Effector memory CD4-positive, alpha-beta T cell (primary cell): ENCODE measurements around the gene MED13.

Experiments
- DNase-seq, 3 donors: peaks; one replicate each; pipeline ENCODE4 v3.0.0-alpha.2; 2020
- H3K27ac ChIP-seq: 2 replicates; pipeline ENCODE4 v1.7.0; 2013; ENCODE audit warnings: mild to moderate bottlenecking, low read length, moderate library complexity; ENCODE audit not compliant: insufficient read depth, poor library complexity, severe bottlenecking
- H3K27me3 ChIP-seq: replicated peaks from 2 replicates; pipeline ENCODE4 v1.7.0; 2013; ENCODE audit warnings: mild to moderate bottlenecking, low read length; ENCODE audit not compliant: insufficient read depth, control insufficient read depth, poor library complexity, severe bottlenecking
- H3K36me3 ChIP-seq: 2 replicates; pipeline ENCODE4 v1.7.0; 2013; ENCODE audit warnings: mild to moderate bottlenecking, low read length, moderate library complexity; ENCODE audit not compliant: control insufficient read depth, insufficient read depth
- H3K4me1 ChIP-seq: 2 replicates; pipeline ENCODE4 v1.7.0; 2013; ENCODE audit warnings: low read length, mild to moderate bottlenecking; ENCODE audit not compliant: control insufficient read depth, insufficient read depth, poor library complexity, severe bottlenecking
- H3K4me3 ChIP-seq: 2 replicates; pipeline ENCODE4 v1.7.0; 2013; ENCODE audit warnings: low read length, low read depth, mild to moderate bottlenecking; ENCODE audit not compliant: insufficient read depth, poor library complexity, severe bottlenecking
- H3K9me3 ChIP-seq: 2 replicates; pipeline ENCODE4 v1.7.0; 2013; ENCODE audit warnings: mild to moderate bottlenecking, low read length, moderate library complexity; ENCODE audit not compliant: control insufficient read depth

The MED13 gene

GRCh38 chr17:62062302-62062701, 2.8 kb downstream of the MED13 start:
- Histone ChIP-seq H3K9me3 (no peaks in the 10 kb centered on the region), H3K36me3 (no peaks in the 10 kb centered on the region), H3K27ac (no peak overlapping the region), H3K4me3 (no peak overlapping the region), H3K27me3 (no peaks in the 10 kb centered on the region), H3K4me1 (no peaks in the 10 kb centered on the region)
- DNase-seq = no peak

- no peak for DNase-seq
- no peak overlapping the region for H3K4me3 ChIP-seq
- no peaks in the 10 kb centered on the region for H3K9me3 ChIP-seq
- no peaks in the 10 kb centered on the region for H3K4me1 ChIP-seq
- no peak overlapping the region for H3K27ac ChIP-seq
- H3K36me3 ChIP-seq = peaks cover 12% of the 10 kb centered on the region
- H3K27me3 ChIP-seq = no peaks in the 10 kb centered on the region
These were observed 5.7 kb downstream of the MED13 start for GRCh38 chr17:62059414-62059813.

GRCh38 chr17:62058611-62059010, 6.5 kb downstream of the MED13 start:
- Histone ChIP-seq H3K27me3 (no peaks in the 10 kb centered on the region), H3K4me3 (no peak overlapping the region), H3K9me3 (no peaks in the 10 kb centered on the region), H3K36me3 (peaks cover 12% of the 10 kb centered on the region), H3K27ac (no peak overlapping the region), H3K4me1 (no peaks in the 10 kb centered on the region)
- DNase-seq = no peak

- H3K27me3 ChIP-seq = no peaks in the 10 kb centered on the region
These were observed 7.4 kb downstream of the MED13 start for GRCh38 chr17:62057696-62058095.

GRCh38 chr17:62052765-62053338, 12.2 kb downstream of the MED13 start:
- Histone ChIP-seq H3K4me1 (no peaks in the 10 kb centered on the region), H3K4me3 (no peak overlapping the region), H3K36me3 (peaks cover 31% of the 10 kb centered on the region), H3K27me3 (no peaks in the 10 kb centered on the region), H3K27ac (no peak overlapping the region), H3K9me3 (no peaks in the 10 kb centered on the region)
- no peak for DNase-seq

More at GRCh38 chr17:62057696-62058095, 7.4 kb downstream of the MED13 start:
- no peak overlapping the region for H3K27ac ChIP-seq
- no peak for DNase-seq
- H3K36me3 ChIP-seq = peaks cover 12% of the 10 kb centered on the region
- no peak overlapping the region for H3K4me3 ChIP-seq
- no peaks in the 10 kb centered on the region for H3K9me3 ChIP-seq
- no peaks in the 10 kb centered on the region for H3K4me1 ChIP-seq

- Histone ChIP-seq H3K9me3 (no peaks in the 10 kb centered on the region), H3K36me3 (peaks cover 33% of the 10 kb centered on the region), H3K27ac (no peak overlapping the region), H3K4me1 (no peaks in the 10 kb centered on the region), H3K4me3 (no peak overlapping the region), H3K27me3 (no peaks in the 10 kb centered on the region)
- DNase-seq = no peak
These were observed 14.0 kb downstream of the MED13 start for GRCh38 chr17:62051053-62051452.

- no peaks in the 10 kb centered on the region for H3K27me3 ChIP-seq
- H3K9me3 ChIP-seq = no peaks in the 10 kb centered on the region
- no peak overlapping the region for H3K4me3 ChIP-seq
- H3K36me3 ChIP-seq = peaks cover 34% of the 10 kb centered on the region
- H3K27ac ChIP-seq = no peak overlapping the region
- H3K4me1 ChIP-seq = no peaks in the 10 kb centered on the region
- no peak for DNase-seq
These were observed 15.8 kb downstream of the MED13 start for GRCh38 chr17:62049299-62049698.

GRCh38 chr17:62048262-62048661, 16.8 kb downstream of the MED13 start:
- no peak overlapping the region for H3K27ac ChIP-seq
- H3K9me3 ChIP-seq = no peaks in the 10 kb centered on the region
- no peaks in the 10 kb centered on the region for H3K27me3 ChIP-seq
- H3K4me3 ChIP-seq = no peak overlapping the region
- no peak for DNase-seq
- H3K4me1 ChIP-seq = no peaks in the 10 kb centered on the region
- peaks cover 34% of the 10 kb centered on the region for H3K36me3 ChIP-seq

GRCh38 chr17:62045517-62045916, 19.6 kb downstream of the MED13 start:
- H3K4me1 ChIP-seq = no peaks in the 10 kb centered on the region
- peaks cover 32% of the 10 kb centered on the region for H3K36me3 ChIP-seq
- H3K27ac ChIP-seq = no peak overlapping the region
- DNase-seq = no peak
- H3K27me3 ChIP-seq = no peaks in the 10 kb centered on the region
- H3K4me3 ChIP-seq = no peak overlapping the region
- H3K9me3 ChIP-seq = no peaks in the 10 kb centered on the region

GRCh38 chr17:62045109-62045508, 20.0 kb downstream of the MED13 start:
- DNase-seq = no peak
- H3K27ac ChIP-seq = no peak overlapping the region
- peaks cover 30% of the 10 kb centered on the region for H3K36me3 ChIP-seq
- no peaks in the 10 kb centered on the region for H3K27me3 ChIP-seq
- no peaks in the 10 kb centered on the region for H3K4me1 ChIP-seq
- no peaks in the 10 kb centered on the region for H3K9me3 ChIP-seq
- H3K4me3 ChIP-seq = no peak overlapping the region
